Measurements from ENCODE around the gene SMOC1.

DNA sequence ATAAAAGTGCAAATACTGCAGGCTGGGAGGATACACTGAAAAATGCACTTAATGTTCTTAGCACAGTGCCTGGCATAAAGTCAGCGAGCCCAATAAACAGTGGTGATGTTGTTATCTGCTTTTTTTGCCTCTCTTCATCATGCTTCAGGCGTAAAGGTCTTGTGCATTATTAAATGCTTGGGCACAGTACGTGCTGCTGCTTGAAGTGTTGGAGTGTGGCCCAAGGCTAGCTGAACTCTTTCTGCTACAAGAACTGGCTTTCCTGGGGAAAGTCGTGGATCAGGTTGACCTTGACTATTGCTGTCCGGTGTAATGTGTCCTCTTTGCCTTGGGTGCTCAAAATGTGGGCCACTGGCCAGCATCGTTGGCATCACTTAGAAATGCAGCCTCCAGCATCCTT, 43.0 kb downstream of the SMOC1 start:
- TF ChIP-seq SUZ12 (IDR thresholded peaks at IDR 0.05; ENCODE audit: extremely low read depth, insufficient read depth, insufficient read length) (no peak), ZNF274 (IDR thresholded peaks at IDR 0.05; ENCODE audit: low read depth, low read length) (no peak)
